ENCODE results near the gene BASP1.
"Not testable (repeated sequence)": the region's sequence is repeated elsewhere in the genome, so short reads cannot be mapped to it uniquely, and the experiment has no call there.

The BASP1 gene

DNA sequence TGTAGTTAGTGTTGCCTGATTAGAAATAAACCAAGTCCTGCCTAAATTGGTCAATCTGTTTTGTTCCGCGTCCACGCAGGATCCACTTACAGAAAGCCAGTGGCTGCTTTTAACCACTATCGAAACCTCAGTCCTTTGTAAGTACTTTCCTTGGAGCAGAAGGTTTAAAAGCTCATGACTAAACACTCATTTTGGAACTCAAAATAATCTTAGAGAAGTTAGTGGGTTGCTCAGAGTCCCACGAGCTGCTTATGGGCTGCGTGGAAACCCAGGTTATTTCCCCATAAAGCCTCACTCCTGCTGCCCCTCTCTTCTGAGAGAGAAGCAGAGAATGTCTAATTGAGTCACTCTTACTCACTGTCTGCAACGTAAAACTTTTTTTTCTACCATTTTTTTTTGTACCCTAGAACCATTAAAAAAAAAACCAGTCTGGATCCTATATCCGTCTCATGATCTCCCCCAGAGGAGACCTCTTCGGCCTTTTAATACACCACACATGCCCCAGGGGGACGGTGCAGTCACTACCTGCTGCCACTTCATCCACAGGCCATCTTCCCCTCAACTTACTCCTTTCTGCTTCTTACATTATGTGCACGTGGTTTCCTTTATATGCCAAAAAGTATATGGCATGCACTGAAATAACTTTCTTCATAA, 7.6 kb downstream of the BASP1 start:
- DNase-seq = no peak

DNA sequence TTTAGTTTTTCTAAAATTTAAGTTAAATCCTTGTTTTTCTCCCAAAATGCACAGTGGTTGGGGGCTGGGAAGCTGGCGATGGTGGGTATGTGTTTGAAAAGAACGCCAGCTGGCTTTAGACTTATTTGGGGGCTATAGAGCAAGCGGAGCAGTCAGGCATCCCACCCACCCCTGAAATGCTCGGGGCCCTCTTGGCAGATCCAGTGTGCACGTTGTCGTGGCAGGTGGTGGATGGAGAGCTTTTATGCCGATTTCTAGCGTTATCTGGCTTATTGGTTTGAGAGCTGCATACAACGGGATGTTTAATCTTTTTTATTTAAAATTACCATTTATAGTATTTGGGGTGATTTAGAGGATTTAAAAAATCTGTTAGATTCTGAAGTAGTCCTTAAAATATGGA, 8.1 kb downstream of the BASP1 start:
- DNase-seq = no peak

DNA sequence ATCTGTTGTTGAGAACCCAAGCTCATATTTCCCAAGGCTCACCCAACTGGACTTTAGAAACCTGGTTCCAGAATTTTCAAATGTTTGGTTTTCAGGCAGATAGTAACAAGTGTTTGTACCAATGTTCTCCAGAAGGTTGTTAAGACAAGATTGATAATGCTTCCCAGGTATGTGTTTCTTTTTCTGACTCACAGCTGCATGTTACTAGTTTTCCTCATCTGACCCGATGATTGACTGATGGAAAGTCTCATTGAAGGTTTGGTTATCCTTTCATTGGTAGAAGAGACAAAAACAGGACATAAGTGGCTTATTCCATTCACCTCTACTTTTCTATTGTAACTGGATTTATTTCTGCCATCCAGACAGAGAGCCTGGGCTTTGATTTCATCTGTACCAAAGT, 10.4 kb downstream of the BASP1 start:
- DNase-seq = no peak

DNA sequence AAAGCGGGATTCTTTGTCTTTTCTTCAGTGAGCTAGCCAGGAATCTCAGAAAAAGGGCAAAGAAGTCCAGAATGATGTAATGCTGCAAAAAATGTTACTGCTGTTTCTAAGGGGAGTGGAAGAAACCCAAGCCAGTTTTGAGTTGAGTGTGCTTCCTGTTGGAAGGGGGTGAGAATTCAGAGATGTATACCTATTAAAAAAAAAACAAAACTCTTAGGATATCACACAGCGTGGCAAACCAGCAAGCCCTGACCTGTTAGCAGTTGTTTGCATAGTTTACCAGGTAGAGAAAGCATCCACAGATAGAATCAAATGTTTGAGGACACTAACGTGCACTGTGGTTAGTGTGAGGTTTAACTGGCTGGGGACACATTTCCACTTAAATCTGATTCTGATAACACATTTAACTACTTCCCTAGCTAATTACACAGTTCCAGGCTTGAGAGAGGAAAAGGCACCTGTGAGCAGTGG, 11.4 kb downstream of the BASP1 start:
- DNase-seq = peak; percentile 61

DNA sequence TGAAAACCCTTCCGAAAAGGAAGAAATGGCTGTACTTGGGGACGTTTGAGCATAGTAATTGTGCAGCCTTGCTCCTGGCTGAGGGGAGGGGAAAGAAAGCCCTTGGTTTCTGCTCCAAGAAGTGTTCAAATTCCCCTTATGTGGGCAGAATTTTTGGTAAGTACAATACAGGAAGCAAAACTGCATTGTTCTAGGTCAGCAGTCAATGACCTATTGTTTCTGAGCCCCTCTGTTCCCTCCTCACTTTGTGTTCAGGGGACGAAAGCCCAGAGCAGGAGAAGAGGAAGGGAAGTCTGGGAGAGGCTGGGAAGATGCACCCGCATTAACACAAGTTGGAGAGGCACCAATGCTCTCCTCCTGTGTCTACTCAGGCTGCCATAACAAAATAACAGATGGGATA, 11.9 kb downstream of the BASP1 start:
- no peak for DNase-seq

DNA sequence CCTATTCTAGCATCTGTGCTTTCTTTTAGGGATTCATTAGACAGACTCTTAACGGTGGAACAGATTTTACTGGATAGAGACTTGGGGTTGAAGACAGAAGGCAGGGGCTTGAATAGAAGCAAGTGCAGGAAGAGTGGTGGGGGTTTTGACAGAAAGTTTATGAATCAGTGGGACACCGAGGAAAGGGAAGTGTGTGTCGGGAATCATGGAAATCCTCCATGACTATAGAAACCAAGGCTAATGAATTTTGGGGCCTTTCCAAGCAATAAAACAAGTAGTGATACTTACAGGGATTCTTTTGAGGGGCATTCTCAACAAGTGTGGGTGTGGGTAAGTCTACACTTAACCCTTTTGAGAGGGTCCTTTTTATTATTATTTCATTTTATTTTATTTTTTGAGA, 12.8 kb downstream of the BASP1 start:
- DNase-seq = no peak

DNA sequence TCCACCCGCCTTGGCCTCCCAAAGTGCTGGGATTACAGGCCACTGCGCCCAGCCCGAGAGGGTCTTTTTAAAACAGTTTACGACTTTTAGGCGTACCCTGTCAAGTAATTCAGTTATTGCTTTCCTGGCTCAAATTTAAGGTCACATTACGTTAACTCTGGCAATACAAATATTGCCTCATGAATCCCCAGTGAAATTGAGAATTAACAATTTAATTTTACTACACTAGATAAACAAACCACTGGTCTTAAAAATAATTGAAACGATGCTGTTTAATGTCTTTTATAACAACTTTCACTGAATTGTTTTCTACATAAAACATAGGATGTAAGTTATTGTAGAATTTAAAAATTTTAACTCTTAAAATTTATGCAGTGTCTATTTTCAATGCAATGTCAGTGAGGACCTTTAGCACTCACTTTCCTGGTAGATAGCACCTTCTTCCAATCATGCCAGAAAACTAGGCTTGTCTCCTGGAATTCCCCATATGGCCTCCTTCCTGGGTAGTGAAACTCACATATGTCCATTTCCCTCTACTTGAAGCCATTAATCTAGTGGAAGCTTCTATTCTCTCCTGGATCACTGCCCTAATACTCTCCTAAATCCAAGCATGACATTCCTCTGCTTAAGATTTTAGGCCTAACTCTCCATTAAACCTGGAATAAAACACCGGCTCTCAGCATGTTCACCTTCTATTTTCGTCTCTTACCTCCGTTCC, 13.5 kb downstream of the BASP1 start:
- no peak for DNase-seq

DNA sequence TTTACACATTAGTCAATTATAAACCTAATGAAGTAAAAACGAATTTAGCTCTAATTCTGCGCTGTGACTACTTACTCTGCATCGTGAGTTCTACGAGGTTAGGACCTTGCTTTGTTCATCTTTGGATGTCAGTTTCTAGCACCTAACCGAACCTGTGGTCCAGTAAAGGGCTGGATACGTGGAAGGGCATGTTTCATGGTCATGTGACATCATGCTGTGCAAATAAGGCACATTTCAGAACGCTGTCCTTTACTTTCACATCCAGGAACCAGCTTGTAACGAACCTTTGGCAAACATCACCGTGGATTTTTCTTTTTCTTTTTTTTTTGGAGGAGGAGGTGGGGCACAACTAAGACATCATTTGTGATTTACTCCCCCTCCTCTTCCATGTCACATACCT, 15.0 kb downstream of the BASP1 start:
- no peak for DNase-seq

DNA sequence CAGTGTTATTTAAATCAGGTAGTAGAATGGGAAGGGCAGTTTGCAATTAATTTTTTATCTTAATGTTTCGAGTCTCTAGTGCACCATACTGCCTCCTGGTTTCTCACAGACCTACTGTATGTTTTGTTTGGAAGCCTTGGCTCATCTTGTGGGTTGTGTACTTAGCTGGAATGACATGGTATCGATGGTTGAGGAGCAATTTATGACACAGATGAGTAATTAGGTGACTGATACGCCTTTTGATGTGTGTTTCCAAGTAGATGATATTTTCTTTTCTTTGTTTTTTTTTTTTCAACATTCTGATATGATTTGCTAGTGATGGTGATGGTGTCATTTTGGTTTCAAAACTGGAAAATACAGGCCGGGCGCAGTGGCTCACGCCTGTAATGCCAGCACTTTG, 16.1 kb downstream of the BASP1 start:
- no peak for DNase-seq

DNA sequence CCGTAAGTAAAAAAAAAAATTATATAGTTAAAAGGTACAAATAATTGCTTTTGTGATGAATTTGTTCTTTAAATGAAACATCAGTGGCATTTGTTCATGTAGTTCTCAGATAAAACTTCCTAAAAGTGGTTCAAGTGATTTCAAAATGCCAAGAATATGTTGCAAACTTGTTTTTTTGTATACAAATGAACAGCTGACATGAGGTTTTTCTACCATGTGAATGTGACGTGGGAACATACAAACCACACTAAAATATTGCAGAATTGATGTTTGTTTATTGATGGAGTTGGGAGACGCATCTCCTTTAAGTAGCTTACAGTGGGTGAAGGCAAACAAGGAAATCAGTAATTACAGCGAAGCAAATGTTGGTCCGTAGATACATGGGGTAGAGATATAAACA, 16.9 kb downstream of the BASP1 start:
- DNase-seq = no peak

DNA sequence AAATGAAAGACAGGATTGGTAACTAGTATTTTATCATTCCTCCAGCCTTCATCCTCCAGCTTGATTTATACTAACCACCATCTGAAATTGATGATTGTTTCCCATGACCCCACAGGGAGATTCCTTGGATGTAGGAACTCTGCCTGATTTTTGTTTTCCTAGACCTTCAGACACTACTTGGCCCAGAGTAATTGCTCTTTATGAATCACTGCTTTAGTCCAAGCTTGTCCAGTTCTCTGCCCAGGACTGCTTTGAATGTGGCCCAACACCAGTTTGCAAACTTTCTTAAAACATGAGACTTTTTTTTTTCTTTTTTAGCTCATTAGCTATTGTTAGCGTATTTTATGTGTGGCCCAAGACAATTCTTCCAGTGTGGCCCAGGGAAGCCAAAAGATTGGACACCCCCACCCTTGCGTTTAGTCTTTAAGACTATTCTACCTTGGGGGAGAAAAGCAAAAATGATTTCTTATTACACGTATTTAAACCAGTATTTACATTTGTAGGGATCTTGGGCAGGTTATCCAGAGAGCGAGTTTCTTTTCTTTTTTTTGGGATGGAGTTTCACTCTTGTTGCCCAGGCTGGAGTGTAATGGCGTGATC, 18.4 kb downstream of the BASP1 start:
- DNase-seq = no peak

DNA sequence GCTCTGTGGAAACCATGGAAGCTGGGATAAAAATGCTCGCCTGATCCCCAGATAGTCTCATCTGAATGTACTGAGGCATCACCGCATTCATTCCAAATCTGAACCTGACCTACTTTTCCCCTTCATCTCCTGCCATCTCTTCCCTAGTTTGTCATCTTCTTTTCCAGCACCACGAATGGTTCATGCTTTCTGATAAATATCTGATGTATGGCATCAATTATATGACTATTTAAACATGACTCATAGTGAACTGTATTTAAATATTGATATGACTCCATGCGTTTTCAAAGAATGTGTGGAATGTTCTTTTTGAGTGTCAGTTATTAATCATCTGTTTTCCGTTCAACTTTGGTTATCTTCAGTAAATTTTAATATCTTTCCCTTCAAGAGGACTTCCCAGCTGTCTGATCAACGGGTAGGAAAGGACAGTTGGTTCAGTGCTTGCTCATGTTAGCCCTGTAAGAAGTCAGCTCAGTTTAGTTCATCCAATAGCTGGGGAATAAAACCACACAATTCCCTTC, 21.1 kb downstream of the BASP1 start:
- DNase-seq = no peak

DNA sequence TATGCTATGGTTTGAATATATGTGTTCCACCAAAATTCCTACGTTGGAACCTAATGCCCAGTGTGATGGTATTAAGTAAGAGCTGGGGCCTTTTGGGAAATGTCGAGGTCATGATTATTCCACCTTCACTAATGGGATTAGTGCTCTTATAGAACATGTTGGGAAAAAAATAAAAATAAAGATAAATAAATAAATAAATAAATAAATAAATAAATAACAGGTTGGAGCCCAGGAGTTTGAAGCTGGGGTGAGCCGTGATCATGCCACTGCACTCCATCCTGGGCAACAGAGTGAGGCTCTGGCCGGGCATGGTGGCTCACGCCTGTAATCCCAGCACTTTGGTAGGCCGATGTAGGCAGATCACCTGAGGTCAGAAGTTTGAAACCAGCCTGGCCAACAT, 22.5 kb downstream of the BASP1 start:
- DNase-seq = no peak

DNA sequence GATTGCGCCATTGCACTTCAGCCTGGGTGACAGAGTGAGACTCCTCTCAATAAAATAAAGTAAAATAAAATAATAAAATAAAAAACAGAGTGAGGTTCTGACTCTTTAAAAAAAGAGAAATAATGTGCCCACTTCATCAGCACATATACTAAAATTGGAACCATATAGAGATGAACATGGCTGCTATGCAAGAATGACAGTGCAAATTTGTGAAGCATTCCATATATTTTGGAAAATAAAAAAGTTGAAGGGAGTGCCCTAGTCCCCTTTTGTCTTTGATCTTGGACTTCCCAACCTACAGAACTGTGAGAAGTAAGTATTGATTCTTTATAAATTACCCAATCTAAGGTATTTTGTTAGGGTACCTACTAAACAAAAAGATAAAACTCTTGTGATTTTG, 23.1 kb downstream of the BASP1 start:
- DNase-seq = no peak

DNA sequence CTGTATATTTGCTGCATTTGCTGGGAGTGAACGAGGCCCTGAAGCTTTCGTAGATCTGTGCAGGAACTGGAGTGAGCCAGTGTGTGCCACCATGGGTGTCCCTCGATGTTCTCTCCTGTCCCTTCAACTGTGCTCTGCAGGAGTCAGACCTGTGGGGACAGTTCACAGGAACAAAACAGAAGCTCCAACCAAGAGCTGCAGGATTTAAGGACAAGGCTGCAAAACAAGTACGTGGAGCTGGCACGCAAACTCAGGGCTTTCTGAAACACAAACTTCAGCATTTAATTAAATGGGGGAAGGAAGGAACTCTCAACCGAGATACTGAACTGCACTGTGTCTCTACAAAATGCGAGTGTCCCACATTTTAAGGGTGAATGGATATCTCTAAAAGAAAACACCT, 24.2 kb downstream of the BASP1 start:
- no peak for DNase-seq

DNA sequence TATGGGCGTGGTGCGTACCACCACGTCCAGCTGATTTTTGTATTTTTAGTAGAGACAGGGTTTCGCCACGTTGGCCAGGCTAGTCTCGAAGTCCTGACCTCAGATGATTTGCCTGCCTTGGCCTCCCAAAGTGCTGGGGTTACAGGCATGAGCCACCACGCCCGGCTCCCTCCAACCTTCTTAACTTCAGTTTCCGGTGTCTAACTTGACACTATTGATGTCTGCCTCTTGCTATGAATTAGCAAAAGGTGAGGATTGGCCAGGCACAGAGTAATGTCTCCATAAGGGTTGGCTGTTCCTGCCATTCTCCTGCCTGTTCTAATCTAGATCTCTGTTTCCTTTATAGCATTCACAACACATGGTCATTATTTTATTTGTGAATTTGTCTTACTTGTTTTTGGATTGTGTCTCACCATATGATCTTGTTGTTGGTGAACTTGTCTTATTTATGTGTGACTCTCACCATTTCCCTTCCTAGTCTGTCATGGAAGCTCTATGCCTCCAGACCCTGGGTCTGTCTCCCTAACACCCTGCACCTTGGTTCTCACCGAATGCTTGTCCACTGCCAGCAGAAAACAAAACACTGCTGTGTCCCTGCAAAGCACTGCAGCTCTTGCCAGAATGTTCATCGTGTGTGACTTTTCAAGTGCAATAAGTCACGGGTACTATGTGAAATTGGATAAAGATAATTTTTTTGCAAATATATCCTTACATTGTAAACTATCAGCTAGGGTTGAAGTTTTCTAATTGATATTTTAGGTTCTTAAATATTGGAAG, 26.0 kb downstream of the BASP1 start:
- DNase-seq = no peak

DNA sequence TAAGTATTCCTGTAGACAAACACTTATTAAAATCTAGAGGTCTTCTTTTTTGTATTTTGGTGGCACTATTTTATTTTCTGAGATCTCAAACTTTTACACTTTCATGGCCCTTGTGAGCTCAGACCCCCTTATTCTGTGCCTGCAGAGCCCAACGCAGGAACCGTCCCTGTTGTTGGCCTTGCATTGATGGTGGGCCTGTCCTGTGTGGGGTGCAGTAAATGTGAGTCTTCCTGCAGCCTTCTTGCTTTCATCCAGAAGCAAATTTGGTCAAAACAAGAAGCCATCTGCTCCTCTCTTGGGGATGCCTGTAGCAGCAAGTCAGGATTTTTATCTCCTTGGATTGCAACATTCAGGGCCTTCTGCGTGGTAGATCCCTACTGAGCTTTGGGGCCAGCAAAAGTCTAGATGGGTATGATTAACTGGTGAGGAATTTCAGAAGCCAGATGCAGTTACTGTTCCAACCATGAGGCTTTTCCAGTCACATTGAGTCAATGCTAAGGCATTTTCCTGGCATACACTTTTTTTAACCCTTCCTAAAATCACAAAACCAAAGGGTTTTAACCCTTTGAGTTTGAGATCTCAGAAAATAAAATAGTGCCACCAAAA, 31.7 kb downstream of the BASP1 start:
- no peak for DNase-seq

DNA sequence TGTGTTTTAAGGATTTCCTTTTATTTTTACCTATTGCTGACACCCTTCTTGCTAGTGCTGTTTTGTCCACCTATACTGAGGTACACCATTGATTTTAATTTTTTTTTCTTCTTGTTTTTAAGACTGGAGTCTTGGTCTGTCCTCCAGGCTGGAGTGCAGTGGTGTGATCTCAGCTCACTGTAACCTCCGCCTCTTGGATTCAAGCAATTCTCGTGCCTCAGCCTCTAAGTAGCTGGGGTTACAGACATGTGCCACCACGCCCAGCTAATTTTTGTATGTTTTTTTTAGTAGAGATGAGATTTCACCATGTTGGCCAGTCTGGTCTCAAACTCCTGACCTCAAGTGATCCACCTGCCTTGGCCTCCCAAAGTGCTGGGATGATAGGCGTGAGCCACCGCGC, 32.4 kb downstream of the BASP1 start:
- DNase-seq = not testable (repeated sequence)

DNA sequence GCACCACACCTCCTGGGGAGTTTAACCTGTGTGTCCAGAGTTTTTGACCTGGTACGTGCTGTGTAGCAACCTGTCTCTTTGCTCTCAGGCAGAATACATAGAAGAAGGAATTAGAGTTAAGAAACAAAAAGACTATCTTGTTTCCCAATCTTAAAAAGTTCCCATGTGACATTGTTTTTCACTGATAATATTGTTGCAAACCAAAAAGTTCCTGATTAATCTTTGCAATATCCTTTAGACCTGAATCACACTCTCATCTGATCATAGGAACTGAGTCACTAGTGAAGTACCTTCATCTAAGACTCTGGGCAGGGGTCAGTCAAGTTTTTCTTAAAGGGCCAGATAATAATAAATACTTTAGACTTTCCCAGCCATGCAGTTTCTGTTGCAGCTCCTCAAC, 35.1 kb downstream of the BASP1 start:
- DNase-seq = no peak

DNA sequence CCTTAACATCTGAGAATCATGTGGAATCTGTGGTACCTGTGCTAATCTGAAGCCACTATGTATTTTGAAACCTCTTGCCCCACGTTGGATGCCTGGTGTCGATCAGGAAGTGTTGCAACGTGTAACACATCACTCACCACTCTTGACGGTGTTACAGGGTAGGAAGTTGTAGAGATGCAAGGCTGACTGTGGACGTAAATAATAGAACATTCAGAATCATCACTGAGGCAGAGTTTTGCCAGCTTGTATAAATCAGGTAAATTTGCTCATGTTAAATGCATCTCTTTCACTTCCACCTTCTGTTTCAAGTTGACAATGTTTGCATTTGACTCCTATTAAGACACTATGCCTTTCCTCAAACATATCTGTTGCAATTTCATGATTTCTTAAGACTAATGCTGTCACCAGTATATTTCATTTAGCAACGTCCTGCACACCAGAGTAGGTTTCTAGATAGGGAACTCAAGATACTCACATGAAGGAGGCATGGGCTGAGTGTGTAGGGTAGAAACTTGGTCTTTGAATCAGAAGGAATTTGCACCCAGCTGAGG, 38.1 kb downstream of the BASP1 start:
- DNase-seq = no peak

DNA sequence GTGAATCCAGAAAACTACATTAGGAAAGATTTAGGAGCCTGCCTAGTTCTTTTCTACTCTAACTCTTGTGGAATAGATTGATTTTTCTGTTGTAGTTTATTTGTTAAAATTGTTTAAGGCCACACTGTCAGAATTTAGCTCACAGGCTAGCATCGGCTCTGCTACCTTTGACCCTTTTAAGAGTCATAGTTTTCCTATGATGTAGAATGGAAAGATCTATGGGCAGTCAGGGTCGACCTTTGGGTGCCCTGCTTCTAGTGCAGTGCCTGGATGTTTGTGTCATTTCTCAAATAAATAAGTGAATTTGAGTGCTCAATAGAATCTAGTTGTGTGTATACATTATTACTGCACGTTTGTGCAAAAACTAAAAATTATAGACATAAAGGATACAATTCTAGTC, 38.7 kb downstream of the BASP1 start:
- DNase-seq = no peak

DNA sequence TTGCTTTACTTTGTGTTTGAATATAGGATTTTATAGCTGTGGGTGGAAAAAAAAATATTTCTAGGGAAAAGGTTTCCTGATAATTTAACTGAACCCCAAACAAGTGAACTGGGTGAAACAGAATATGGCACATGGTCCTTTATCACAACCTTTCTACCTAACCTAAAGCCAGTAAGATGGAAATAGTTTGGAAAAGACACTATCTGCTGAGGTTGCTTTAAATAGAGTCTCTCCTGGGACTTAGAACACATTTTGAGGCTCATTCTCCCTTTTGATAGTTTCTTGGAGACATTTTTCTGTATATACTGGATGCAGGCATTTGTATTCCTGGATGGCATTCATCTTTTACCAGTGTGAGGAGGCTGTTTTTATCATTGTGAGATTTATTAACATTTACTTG, 39.4 kb downstream of the BASP1 start:
- DNase-seq = no peak

All from NCI-H526 treated with DMSO at 0.1 percent for 48 hours (cell line).